IMR-90 (cell line): Measurements from ENCODE around the gene RARB. TPM values are rescaled to one million over a fixed set of nuclear protein-coding genes. Genes with fewer than 3 reads are reported as not detected.

Source experiments
- ATAC-seq: fragments of 200-7000 bp; cut with Tn5 transposase; 2 replicates; pipeline ENCODE4 v1.9.1; 2020; ENCODE audit warnings: low read depth, mild to moderate bottlenecking, moderate library complexity
- BruUV-seq: library from RNA; stranded (reverse); fragments of 400-500 nt; replicated peaks from 2 replicates; lab custom pipeline; 2021; lab: Mats Ljungman, UMichigan
- CTCF ChIA-PET: fragments of 300-600 bp; formaldehyde crosslinking; extraction: SDS; loops from one replicate; lab custom pipeline; 2021; ENCODE audit warnings: antibody characterized with exemption; lab: Yijun Ruan, JAX
- POLR2A ChIA-PET: fragments of 300-600 bp; sonication (Branson Sonifier 250); formaldehyde crosslinking; loops from one replicate; lab custom pipeline; 2022; ENCODE audit warnings: antibody characterized with exemption; ENCODE audit not compliant: unreplicated experiment; lab: Charles Lee
- DNase-seq: peaks from one replicate; pipeline ENCODE4 v3.0.0; 2013
- H2AFZ ChIP-seq: replicated peaks from 2 replicates; pipeline ENCODE3; 2013; ENCODE audit warnings: low read length, mild to moderate bottlenecking; ENCODE audit not compliant: poor library complexity
- H2AK5ac ChIP-seq: 2 replicates; pipeline ENCODE4 v1.6.1; 2013; ENCODE audit warnings: low read depth, low read length, inconsistent platforms
- H2AK9ac ChIP-seq: replicated peaks from 2 replicates; pipeline ENCODE3; 2013; ENCODE audit warnings: mild to moderate bottlenecking, low read depth, low read length, moderate library complexity; ENCODE audit not compliant: poor library complexity
- H2BK120ac ChIP-seq: 2 replicates; pipeline ENCODE4 v1.6.1; 2013; ENCODE audit warnings: low read depth, low read length, inconsistent platforms
- H2BK15ac ChIP-seq: 3 replicates; pipeline ENCODE4 v1.6.1; 2013; ENCODE audit warnings: low read depth, low read length, inconsistent platforms
- H2BK20ac ChIP-seq: 2 replicates; pipeline ENCODE4 v1.6.1; 2013; ENCODE audit warnings: low read depth, mild to moderate bottlenecking, inconsistent platforms, low read length, moderate library complexity
- H2BK5ac ChIP-seq: 2 replicates; pipeline ENCODE4 v1.6.1; 2013; ENCODE audit warnings: mild to moderate bottlenecking, low read depth, low read length, inconsistent platforms; ENCODE audit not compliant: poor library complexity, severe bottlenecking
- H3K14ac ChIP-seq: replicated peaks from 2 replicates; pipeline ENCODE4 v1.6.1; 2013; ENCODE audit warnings: low read depth, low read length, inconsistent platforms
- H3K18ac ChIP-seq: 2 replicates; pipeline ENCODE4 v1.6.1; 2013; ENCODE audit warnings: low read depth, low read length, control low read depth
- H3K23ac ChIP-seq: 2 replicates; pipeline ENCODE4 v1.6.1; 2013; ENCODE audit warnings: low read depth, low read length, inconsistent platforms
- H3K27ac ChIP-seq: 2 replicates; pipeline ENCODE4 v1.5.1; 2013; ENCODE audit warnings: mild to moderate bottlenecking, control low read depth, low read length; ENCODE audit not compliant: insufficient read depth
- H3K27me3 ChIP-seq: 2 replicates; pipeline ENCODE4 v1.6.1; 2013; ENCODE audit warnings: low read length; ENCODE audit not compliant: control insufficient read depth, insufficient read depth
- H3K36me3 ChIP-seq: 2 replicates; pipeline ENCODE4 v1.6.1; 2013; ENCODE audit warnings: low read length, mixed read lengths; ENCODE audit not compliant: control insufficient read depth, insufficient read depth
- H3K4ac ChIP-seq: 2 replicates; pipeline ENCODE4 v1.6.1; 2013; ENCODE audit warnings: low read depth, low read length, inconsistent platforms
- H3K4me1 ChIP-seq: 2 replicates; pipeline ENCODE4 v1.6.1; 2013; ENCODE audit warnings: low read length, mixed read lengths; ENCODE audit not compliant: control insufficient read depth, insufficient read depth
- H3K4me2 ChIP-seq: 2 replicates; pipeline ENCODE4 v1.6.1; 2013; ENCODE audit warnings: low read depth, mild to moderate bottlenecking, control low read depth, low read length, moderate library complexity
- H3K4me3 ChIP-seq: 2 replicates; pipeline ENCODE4 v1.5.1; 2013; ENCODE audit warnings: low read depth, mild to moderate bottlenecking, control low read depth, low read length, moderate library complexity; ENCODE audit not compliant: insufficient read depth
- H3K56ac ChIP-seq: 2 replicates; pipeline ENCODE4 v1.6.1; 2013; ENCODE audit warnings: low read length, inconsistent platforms; ENCODE audit not compliant: insufficient read depth; ENCODE audit errors: extremely low read depth
- H3K79me1 ChIP-seq, 2 experiments: 2 replicates each; pipeline ENCODE4 v1.6.1; 2013; ENCODE audit warnings: low read length in 2 of 2, inconsistent platforms in 1 of 2, low read depth in 1 of 2
- H3K9ac ChIP-seq: 2 replicates; pipeline ENCODE4 v1.6.1; 2013; ENCODE audit warnings: low read depth, low read length, control low read depth
- H3K9me1 ChIP-seq: 2 replicates; pipeline ENCODE4 v1.6.1; 2013; ENCODE audit warnings: low read length, inconsistent platforms; ENCODE audit not compliant: insufficient read depth
- H3K9me3 ChIP-seq: 2 replicates; pipeline ENCODE4 v1.6.1; 2013; ENCODE audit warnings: low read length; ENCODE audit not compliant: control insufficient read depth, insufficient read depth
- H4K20me1 ChIP-seq: 2 replicates; pipeline ENCODE4 v1.6.1; 2013; ENCODE audit warnings: low read length, inconsistent platforms; ENCODE audit not compliant: insufficient read depth
- H4K5ac ChIP-seq: 2 replicates; pipeline ENCODE4 v1.6.1; 2013; ENCODE audit warnings: mild to moderate bottlenecking, low read depth, low read length, control low read depth
- H4K8ac ChIP-seq, 2 experiments: 2 replicates each; pipeline ENCODE4 v1.6.1; 2013; ENCODE audit warnings: low read depth in 2 of 2, low read length in 2 of 2, control low read depth in 1 of 2, inconsistent platforms in 1 of 2
- H4K91ac ChIP-seq: 2 replicates; pipeline ENCODE4 v1.6.1; 2013; ENCODE audit warnings: low read depth, low read length, inconsistent platforms; ENCODE audit not compliant: insufficient read depth
- FOS ChIP-seq: fragments of 150-350 bp; IDR thresholded peaks from 2 replicates; pipeline ENCODE4 v1.6.1; 2016; ENCODE audit warnings: low read depth, low read length
- WGBS, 2 experiments: methylation state at CpG; one replicate each; pipeline versions ENCODE4 v1.1.5 to v1.1.7; 2013; ENCODE audit warnings: missing lambda C conversion rate in 2 of 2; ENCODE audit not compliant: insufficient read length in 1 of 2; ENCODE audit errors: extremely low coverage in 2 of 2; 5-methylcytosine and 5-hydroxymethylcytosine counted together
- dilution Hi-C: fragments of 300-500 bp; cut with HindIII; formaldehyde crosslinking; loops from one replicate; pipeline ENCODE4 v1.14.3; 2018; ENCODE audit warnings: low sequenced_read_pairs; ENCODE audit not compliant: unreplicated experiment
- in situ Hi-C: fragments of 300-500 bp; cut with MboI; formaldehyde crosslinking; loops from 3 replicates; pipeline ENCODE4 v1.14.3; 2019; ENCODE audit warnings: low sequenced_read_pairs, inconsistent platforms, mixed read lengths
- intact Hi-C: fragments of 100-400 bp; cut with micrococcal nuclease; formaldehyde crosslinking; loops from 2 replicates; pipeline ENCODE4 v1.10.0; 2022
- polyA plus RNA-seq, 3 experiments: library from polyadenylated mRNA; depleted of rRNA; stranded (reverse); fragments of >200 nt; gene quantifications; 2 replicates each; pipeline ENCODE4 v1.2.3, GENCODE V29; 2012; ENCODE audit warnings: low replicate concordance in 1 of 3
- total RNA-seq: library from RNA; depleted of rRNA; stranded (reverse); fragments of >200 nt; gene quantifications from 2 replicates; pipeline ENCODE4 v1.2.3, GENCODE V29; 2012

RARB gene
- total and polyA plus RNA-seq, 2 of the 4 experiments (the other 2 are of a cell fraction), result 0.53 to 1.4 TPM

GRCh38 chr3:25478211-25478757 is 50.2 kb downstream of the RARB start:
- H3K9me3 ChIP-seq, result no peaks in the 10 kb centered on the region
- in situ Hi-C loops, result no loop called here
- no peaks in the 10 kb centered on the region for H4K20me1 ChIP-seq
- no peak overlapping the region for H3K4ac ChIP-seq
- no peak overlapping the region for H3K18ac ChIP-seq
- TF ChIP-seq FOS, result no peak
- H2AFZ ChIP-seq, result no peak overlapping the region
- no peaks in the 10 kb centered on the region for H3K9me1 ChIP-seq
- no peaks in the 10 kb centered on the region for H3K79me1 ChIP-seq
- no TSS peak for BruUV-seq
- no peaks in the 10 kb centered on the region for H3K36me3 ChIP-seq
- H2AK9ac ChIP-seq, result no peak overlapping the region
- CTCF ChIA-PET, result interaction anchor here (1.2 kb wide), 1 partner anchor 115 kb away, joined by 3 read pairs; no protein-coding TSS in a partner anchor
- no peak overlapping the region for H3K56ac ChIP-seq
- no peak overlapping the region for H4K91ac ChIP-seq
- no peak overlapping the region for H3K14ac ChIP-seq
- H4K5ac ChIP-seq, result no peak overlapping the region
- no peaks in the 10 kb centered on the region for H3K27me3 ChIP-seq
- no CpG with 5 or more reads among the region's 6 CpGs for WGBS, 2 experiments
- intact Hi-C loops, result no loop called here
- no peak overlapping the region for H2BK5ac ChIP-seq
- H3K4me1 ChIP-seq, result no peaks in the 10 kb centered on the region
- DNase-seq (no peak), ATAC-seq (no peak)
- H3K4me3 ChIP-seq, result no peak overlapping the region
- H2BK20ac ChIP-seq, result no peak overlapping the region
- H4K8ac ChIP-seq, result no peak overlapping the region
- POLR2A ChIA-PET, result no interaction called here
- no peak overlapping the region for H3K4me2 ChIP-seq
- H3K27ac ChIP-seq, result no peak overlapping the region
- H2BK15ac ChIP-seq, result no peak overlapping the region
- no peak overlapping the region for H3K9ac ChIP-seq
- dilution Hi-C loops, result no loop called here
- no peak overlapping the region for H2AK5ac ChIP-seq
- no peak overlapping the region for H2BK120ac ChIP-seq
- no peak overlapping the region for H3K23ac ChIP-seq
